Measurements from ENCODE around the gene IFNK. TPM values are rescaled to one million over a fixed set of nuclear protein-coding genes. Genes with fewer than 3 reads are reported as not detected.
"Not testable (repeated sequence)": the region's sequence is repeated elsewhere in the genome, so short reads cannot be mapped to it uniquely, and the experiment has no call there.

The IFNK gene
- total and polyA plus RNA-seq, 12 donors, result not detected

GRCh38 chr9:27495480-27496134 lies 28.5 kb upstream of the IFNK start:
- 42 to 54% methylated on average over 3 of the region's 3 CpGs for WGBS, 2 donors
- DNase-seq (no peak), ATAC-seq (peak in 1 of 8 donors; percentile 93)
- Histone ChIP-seq H3K9me3 (no peaks in the 10 kb centered on the region), H3K36me3 (no peaks in the 10 kb centered on the region), H3K4me3 (no peak overlapping the region), H3K4me1 (peaks cover 0 to 30% (median 16%) of the 10 kb centered on the region in 9 donors), H3K27ac (no peak overlapping the region), H3K27me3 (no peaks in the 10 kb centered on the region)
- TF ChIP-seq CTCF (IDR thresholded peaks at IDR 0.05), result no peak
- intact Hi-C loops (cut with DNase I), result loop anchor here in 1 of 10 donors (5.0 kb wide), 1 partner anchor 33 kb away; no protein-coding TSS in a partner anchor

- TF ChIP-seq CTCF (IDR thresholded peaks at IDR 0.05), result no peak
- no peaks in the 10 kb centered on the region for H3K27me3 ChIP-seq
- H3K36me3 ChIP-seq, result no peaks in the 10 kb centered on the region
- intact Hi-C loops (cut with DNase I), result loop anchor here in 1 of 10 donors (5.0 kb wide), 1 partner anchor 34 kb away; no protein-coding TSS in a partner anchor
- DNase-seq, result no peak
- H3K4me1 ChIP-seq, result peaks cover 0 to 30% (median 16%) of the 10 kb centered on the region in 9 donors
- no peak overlapping the region for H3K4me3 ChIP-seq
- peak in 1 of 8 donors; percentile 22 for ATAC-seq
- 56 to 61% methylated on average over 3 of the region's 3 CpGs for WGBS, 2 donors
- no peaks in the 10 kb centered on the region for H3K9me3 ChIP-seq
- H3K27ac ChIP-seq, result no peak overlapping the region
Measured at GRCh38 chr9:27496135-27496504, 28.0 kb upstream of the IFNK start.

GRCh38 chr9:27497883-27498417 lies 26.1 kb upstream of the IFNK start:
- Histone ChIP-seq H3K36me3 (no peaks in the 10 kb centered on the region), H3K27ac (no peak overlapping the region), H3K4me1 (peaks cover 0 to 30% (median 16%) of the 10 kb centered on the region in 9 donors), H3K4me3 (no peak overlapping the region), H3K9me3 (no peaks in the 10 kb centered on the region), H3K27me3 (no peaks in the 10 kb centered on the region)
- ATAC-seq (no peak), DNase-seq (no peak)
- WGBS, 2 donors, result 72 to 76% methylated on average over 11 of the region's 11 CpGs
- TF ChIP-seq CTCF (IDR thresholded peaks at IDR 0.05), result no peak
- intact Hi-C loops (cut with DNase I), result loop anchor here in 1 of 10 donors (5.0 kb wide), 1 partner anchor 36 kb away; no protein-coding TSS in a partner anchor

- Histone ChIP-seq H3K36me3 (no peaks in the 10 kb centered on the region), H3K4me1 (peaks cover 0 to 30% (median 16%) of the 10 kb centered on the region in 9 donors), H3K9me3 (peaks cover 0 to under 1% (median 0%) of the 10 kb centered on the region in 11 donors), H3K27ac (peak overlapping the region in 1 of 10 donors; percentile 36), H3K27me3 (no peaks in the 10 kb centered on the region), H3K4me3 (no peak overlapping the region)
- TF ChIP-seq CTCF (IDR thresholded peaks at IDR 0.05), result no peak
- WGBS, 2 donors, result 54 to 67% methylated on average over 2 of the region's 2 CpGs
- intact Hi-C loops (cut with DNase I), result loop anchor here in 1 of 10 donors (5.0 kb wide), 1 partner anchor 37 kb away; no protein-coding TSS in a partner anchor
- DNase-seq (no peak), ATAC-seq (peak in 1 of 8 donors; percentile 50)
Measured at GRCh38 chr9:27499451-27499850, 24.6 kb upstream of the IFNK start.

- H3K9me3 ChIP-seq; intact Hi-C loops (cut with DNase I); ATAC-seq; H3K27me3 ChIP-seq; DNase-seq; H3K36me3 ChIP-seq; H3K4me3 ChIP-seq; H3K27ac ChIP-seq: not testable (repeated sequence)
- H3K4me1 ChIP-seq, result peaks cover 0 to 26% (median 8%) of the 10 kb centered on the region in 9 donors
- WGBS, 2 donors, result 91% methylated on average over 3 of the region's 3 CpGs
Measured at GRCh38 chr9:27500902-27501301, 23.2 kb upstream of the IFNK start.
